Stomach (tissue), 9 donors: ENCODE results near the gene CCDC18. TPM values are rescaled to one million over a fixed set of nuclear protein-coding genes. Genes with fewer than 3 reads are reported as not detected.

Experiments
- DNase-seq, 2 donors: peaks; one replicate each; pipeline versions ENCODE4 v3.0.0 to v3.0.0-alpha.2; 2013 to 2019
- H3K27ac ChIP-seq, 5 donors: fragments of 200-600 bp in 4 of 5; sonication (generic) in 4 of 5; one replicate each; pipeline ENCODE4 v1.5.1; 2013 to 2019; ENCODE audit warnings: mild to moderate bottlenecking in 1 of 5, moderate library complexity in 1 of 5
- H3K27me3 ChIP-seq, 3 donors: fragments of 200-600 bp; sonication (generic); one replicate each; pipeline ENCODE4 v1.5.1; 2017 to 2019; ENCODE audit warnings: mixed run types in 1 of 3
- H3K36me3 ChIP-seq, 4 donors: fragments of 200-600 bp; sonication (generic); 1 replicate in 3 of 4; 2 replicates in 1 of 4; pipeline ENCODE4 v1.5.1; 2016 to 2019
- H3K4me1 ChIP-seq, 4 donors: fragments of 200-600 bp; sonication (generic); one replicate each; pipeline ENCODE4 v1.5.1; 2016 to 2019
- H3K4me3 ChIP-seq, 4 donors: fragments of 200-600 bp; sonication (generic) in 3 of 4; one replicate each; pipeline ENCODE4 v1.5.1; 2016 to 2019; ENCODE audit warnings: mild to moderate bottlenecking in 1 of 4
- H3K9me3 ChIP-seq, 4 donors: fragments of 200-600 bp; sonication (generic); one replicate each; pipeline ENCODE4 v1.5.1; 2016 to 2019
- EP300 ChIP-seq: sonication (generic); formaldehyde crosslinking; IDR thresholded peaks from one replicate; pipeline ENCODE4 v1.6.1; 2017; ENCODE audit warnings: antibody characterized with exemption
- POLR2A ChIP-seq, 4 donors: fragments of 450-650 bp; IDR thresholded peaks; one replicate each; pipeline ENCODE4 v1.6.1; 2016; ENCODE audit warnings: antibody characterized with exemption in 4 of 4, control low read depth in 2 of 4, mild to moderate bottlenecking in 1 of 4, moderate library complexity in 1 of 4
- POLR2AphosphoS5 ChIP-seq, 3 donors: sonication (generic); formaldehyde crosslinking; IDR thresholded peaks; one replicate each; pipeline ENCODE4 v1.6.1; 2016; ENCODE audit warnings: antibody characterized with exemption in 3 of 3
- WGBS, 5 donors: extraction: QIAGEN DNeasy Blood & Tissue Kit in 3 of 5; methylation state at CpG; one replicate each; pipeline versions ENCODE4 v1.1.5 to v1.1.7; 2013 to 2018; 5-methylcytosine and 5-hydroxymethylcytosine counted together
- intact Hi-C: fragments of 100-400 bp; cut with DNase I; formaldehyde crosslinking; loops from one replicate; pipeline ENCODE4 v1.15.1; 2023; ENCODE audit warnings: low total_unique reads
- polyA plus RNA-seq, 3 donors: library from polyadenylated mRNA; stranded (reverse); fragments of 200-250 nt; gene quantifications; one replicate each; pipeline ENCODE4 v1.2.3, GENCODE V29; 2013
- total RNA-seq, 5 donors: library from RNA; depleted of rRNA; stranded (reverse); fragments of >200 nt; gene quantifications; one replicate each; pipeline versions ENCODE4 v1.1.0 to v1.2.3, GENCODE V29; 2014 to 2016
- TF ChIP-seq, protein P1 (sequence below), 7 experiments: fragments of 450-650 bp in 4 of 7; fragments of 200-600 bp in 3 of 7; sonication (generic) in 3 of 7; IDR thresholded peaks; one replicate each; pipeline ENCODE4 v1.5.1; 2016 to 2019; ENCODE audit warnings: antibody characterized with exemption in 7 of 7, control low read depth in 2 of 7, mild to moderate bottlenecking in 1 of 7
- donor health status: healthy with polysubstance abuse.
- donor health status: Bipolar disorder and iron deficiency.
- donor health status: healthy.

The CCDC18 gene
- total and polyA plus RNA-seq, 8 donors = 0.31 to 50.4 (median 4.2) TPM

DNA sequence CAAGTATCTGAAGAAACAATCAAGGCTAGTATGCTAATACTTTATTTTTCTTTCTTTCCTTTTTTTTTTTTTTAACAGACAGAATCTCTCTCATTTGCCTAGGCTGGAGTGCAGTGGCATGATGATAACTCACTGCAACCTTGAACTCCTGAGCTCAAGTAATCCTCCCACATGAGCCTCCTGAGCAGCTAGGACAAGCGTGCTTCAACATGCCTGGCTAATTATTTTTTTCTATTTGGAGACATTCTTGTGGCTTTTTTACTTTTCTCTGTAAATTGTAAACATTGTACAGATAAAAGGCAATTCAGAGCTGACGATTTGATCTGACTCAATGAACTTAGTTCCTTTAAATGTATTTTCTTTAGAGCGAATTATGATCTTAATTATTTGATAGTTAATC is 41.4 kb downstream of the CCDC18 start:
- DNase-seq = no peak
- no peaks in the 10 kb centered on the region for H3K27me3 ChIP-seq
- H3K4me3 ChIP-seq = no peak overlapping the region
- H3K27ac ChIP-seq = no peak overlapping the region
- TF ChIP-seq, protein P1, sequence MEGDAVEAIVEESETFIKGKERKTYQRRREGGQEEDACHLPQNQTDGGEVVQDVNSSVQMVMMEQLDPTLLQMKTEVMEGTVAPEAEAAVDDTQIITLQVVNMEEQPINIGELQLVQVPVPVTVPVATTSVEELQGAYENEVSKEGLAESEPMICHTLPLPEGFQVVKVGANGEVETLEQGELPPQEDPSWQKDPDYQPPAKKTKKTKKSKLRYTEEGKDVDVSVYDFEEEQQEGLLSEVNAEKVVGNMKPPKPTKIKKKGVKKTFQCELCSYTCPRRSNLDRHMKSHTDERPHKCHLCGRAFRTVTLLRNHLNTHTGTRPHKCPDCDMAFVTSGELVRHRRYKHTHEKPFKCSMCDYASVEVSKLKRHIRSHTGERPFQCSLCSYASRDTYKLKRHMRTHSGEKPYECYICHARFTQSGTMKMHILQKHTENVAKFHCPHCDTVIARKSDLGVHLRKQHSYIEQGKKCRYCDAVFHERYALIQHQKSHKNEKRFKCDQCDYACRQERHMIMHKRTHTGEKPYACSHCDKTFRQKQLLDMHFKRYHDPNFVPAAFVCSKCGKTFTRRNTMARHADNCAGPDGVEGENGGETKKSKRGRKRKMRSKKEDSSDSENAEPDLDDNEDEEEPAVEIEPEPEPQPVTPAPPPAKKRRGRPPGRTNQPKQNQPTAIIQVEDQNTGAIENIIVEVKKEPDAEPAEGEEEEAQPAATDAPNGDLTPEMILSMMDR (IDR thresholded peaks at IDR 0.05) = no peak
- TF ChIP-seq POLR2AphosphoS5 (IDR thresholded peaks at IDR 0.05) = no peak
- no peak for TF ChIP-seq EP300
- no peak for TF ChIP-seq POLR2A (IDR thresholded peaks at IDR 0.05)
- peaks cover 0 to 29% (median 8%) of the 10 kb centered on the region in 4 donors for H3K36me3 ChIP-seq
- no peaks in the 10 kb centered on the region for H3K9me3 ChIP-seq
- WGBS, 5 donors = 80 to 94% (median 86%) methylated on average over 3 of the region's 3 CpGs
- intact Hi-C loops = no loop called here
- H3K4me1 ChIP-seq = no peaks in the 10 kb centered on the region

DNA sequence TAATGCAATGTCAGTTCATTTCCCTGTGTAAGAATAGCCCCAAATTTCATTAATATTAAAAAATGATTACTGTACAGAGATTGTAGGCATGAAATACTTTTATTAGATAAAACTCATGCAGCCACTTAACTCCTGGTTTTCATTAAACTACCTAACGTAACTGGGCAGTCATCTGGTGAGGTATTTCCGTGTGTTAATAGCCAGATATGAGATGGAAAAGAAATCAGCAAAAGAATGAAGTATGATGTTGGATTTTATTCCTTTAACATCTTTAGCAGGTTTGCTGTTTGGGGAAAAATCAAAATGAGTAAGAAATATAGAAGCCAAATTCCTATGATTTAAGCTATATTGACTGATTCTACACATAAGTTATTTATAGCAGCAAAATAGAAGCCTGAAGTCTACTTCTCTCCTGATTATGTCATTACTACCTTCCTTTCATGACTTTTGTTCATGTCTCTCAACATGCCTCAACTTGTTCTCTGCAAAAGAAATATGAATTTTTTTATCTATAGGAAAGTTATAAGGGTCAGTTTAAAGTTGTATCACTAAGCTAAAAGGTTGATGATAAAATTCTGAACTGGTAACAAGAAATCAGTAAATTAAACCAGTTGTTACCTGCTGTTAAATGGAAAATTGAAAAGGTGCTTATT is 42.6 kb downstream of the CCDC18 start:
- Histone ChIP-seq H3K4me3 (no peak overlapping the region), H3K9me3 (no peaks in the 10 kb centered on the region), H3K4me1 (no peaks in the 10 kb centered on the region), H3K27me3 (no peaks in the 10 kb centered on the region), H3K36me3 (peaks cover 0 to 38% (median 8%) of the 10 kb centered on the region in 4 donors), H3K27ac (no peak overlapping the region)
- TF ChIP-seq POLR2AphosphoS5 (IDR thresholded peaks at IDR 0.05) = no peak
- no peak for TF ChIP-seq POLR2A (IDR thresholded peaks at IDR 0.05)
- TF ChIP-seq, protein P1 (IDR thresholded peaks at IDR 0.05) = no peak
- TF ChIP-seq EP300 = no peak
- 93 to 100% (median 95%) methylated on average over 2 of the region's 2 CpGs for WGBS, 5 donors
- DNase-seq = no peak
- intact Hi-C loops = no loop called here

DNA sequence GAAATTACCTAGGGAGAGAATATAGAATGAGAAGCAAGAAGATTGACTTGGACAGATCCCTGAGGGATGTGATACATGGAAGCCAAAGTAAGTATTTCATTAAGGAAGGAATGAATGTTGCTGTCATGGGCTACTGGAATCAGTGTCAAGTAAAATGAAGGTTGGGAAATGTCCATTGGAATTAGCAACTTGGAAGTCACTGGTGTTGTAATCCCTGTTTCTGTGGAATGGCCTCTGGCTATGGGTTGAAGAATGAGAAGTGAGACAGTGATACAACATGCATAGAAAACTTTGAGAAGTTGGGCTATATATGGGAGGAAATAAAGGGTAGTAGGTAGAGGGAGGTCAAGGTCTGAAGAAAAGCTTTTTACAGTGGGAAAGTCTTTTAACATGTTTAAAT is 54.7 kb downstream of the CCDC18 start:
- TF ChIP-seq EP300 (no peak), POLR2AphosphoS5 (IDR thresholded peaks at IDR 0.05) (no peak), POLR2A (IDR thresholded peaks at IDR 0.05) (no peak)
- TF ChIP-seq, protein P1 (IDR thresholded peaks at IDR 0.05) = no peak
- H3K36me3 ChIP-seq = peaks cover 0 to 8% (median 0%) of the 10 kb centered on the region in 4 donors
- no peaks in the 10 kb centered on the region for H3K27me3 ChIP-seq
- no peak overlapping the region for H3K27ac ChIP-seq
- H3K4me3 ChIP-seq = no peak overlapping the region
- no peak for DNase-seq
- H3K4me1 ChIP-seq = no peaks in the 10 kb centered on the region
- intact Hi-C loops = no loop called here
- H3K9me3 ChIP-seq = no peaks in the 10 kb centered on the region

DNA sequence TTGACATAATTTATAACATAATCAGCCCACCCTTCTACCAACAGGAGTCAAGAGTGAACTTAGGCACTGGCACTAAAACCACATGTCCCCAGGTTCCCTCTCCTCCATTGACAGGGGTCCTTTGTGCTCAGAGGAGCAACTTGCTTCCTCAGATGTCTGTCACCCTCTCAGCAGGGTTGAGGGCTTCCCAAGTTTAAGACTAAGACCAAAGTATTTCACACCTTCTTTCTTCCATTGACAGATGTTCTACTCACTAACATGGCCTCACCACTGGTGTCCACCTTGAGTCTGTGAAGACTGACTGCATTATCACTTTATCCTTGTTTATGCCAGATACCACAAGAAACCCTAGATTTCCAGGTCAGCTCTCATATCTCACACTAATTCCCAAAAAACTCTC is 56.5 kb downstream of the CCDC18 start:
- intact Hi-C loops = no loop called here
- no peaks in the 10 kb centered on the region for H3K27me3 ChIP-seq
- no peak overlapping the region for H3K27ac ChIP-seq
- H3K4me3 ChIP-seq = no peak overlapping the region
- H3K4me1 ChIP-seq = no peaks in the 10 kb centered on the region
- peaks cover 0 to 15% (median 2%) of the 10 kb centered on the region in 4 donors for H3K36me3 ChIP-seq
- H3K9me3 ChIP-seq = no peaks in the 10 kb centered on the region
- TF ChIP-seq POLR2A (IDR thresholded peaks at IDR 0.05) (no peak), POLR2AphosphoS5 (IDR thresholded peaks at IDR 0.05) (no peak), EP300 (no peak)
- TF ChIP-seq, protein P1 (IDR thresholded peaks at IDR 0.05) = no peak
- no peak for DNase-seq
